ENCODE measurements around the gene HDAC8.
"Not testable (repeated sequence)": the region's sequence is repeated elsewhere in the genome, so short reads cannot be mapped to it uniquely, and the experiment has no call there.

The HDAC8 gene

DNA sequence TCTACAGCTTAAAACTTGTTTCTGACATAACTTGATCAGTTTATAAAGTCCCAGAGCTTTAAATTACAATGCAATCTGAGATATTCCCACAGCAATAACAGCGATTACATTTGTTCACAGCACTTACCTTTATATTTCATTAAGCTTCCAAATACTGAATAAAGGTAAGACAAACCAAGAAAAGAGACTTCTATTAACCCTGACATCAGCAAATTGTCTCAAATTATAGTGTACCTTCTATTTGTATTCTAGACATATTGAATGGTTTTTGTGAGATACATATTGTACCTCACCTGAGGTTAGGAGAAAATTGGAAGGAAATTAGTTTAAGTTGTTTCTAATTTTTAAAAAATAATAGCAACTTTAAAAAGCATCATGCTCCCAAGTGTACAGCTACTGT lies 111.9 kb downstream of the HDAC8 start:
- DNase-seq = no peak

GRCh38 chrX:72449034-72449433 lies 123.6 kb downstream of the HDAC8 start:
- DNase-seq = not testable (repeated sequence)

- DNase-seq = not testable (repeated sequence)
Observed at GRCh38 chrX:72440764-72441163, 131.9 kb downstream of the HDAC8 start.

DNA sequence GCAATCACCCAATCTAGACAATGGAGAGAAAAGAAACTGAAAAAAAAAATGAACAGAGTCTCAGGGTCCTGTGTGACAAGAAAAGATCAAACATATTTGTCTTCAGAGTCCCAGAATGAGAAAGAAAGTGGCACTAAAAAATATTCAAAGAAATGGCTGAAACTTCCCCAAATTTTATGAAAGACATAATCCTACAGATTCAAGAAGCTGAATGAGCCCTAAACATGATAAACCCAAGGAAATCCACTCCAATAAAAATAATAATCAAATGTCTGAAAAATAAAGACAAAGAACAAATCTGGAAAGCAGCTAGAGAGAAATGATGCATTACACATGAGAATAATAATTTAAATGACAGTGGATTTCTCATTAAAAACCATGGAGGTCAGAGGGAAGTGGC lies 136.6 kb downstream of the HDAC8 start:
- DNase-seq = no peak

GRCh38 chrX:72430405-72430968 lies 142.2 kb downstream of the HDAC8 start:
- DNase-seq = no peak

DNA sequence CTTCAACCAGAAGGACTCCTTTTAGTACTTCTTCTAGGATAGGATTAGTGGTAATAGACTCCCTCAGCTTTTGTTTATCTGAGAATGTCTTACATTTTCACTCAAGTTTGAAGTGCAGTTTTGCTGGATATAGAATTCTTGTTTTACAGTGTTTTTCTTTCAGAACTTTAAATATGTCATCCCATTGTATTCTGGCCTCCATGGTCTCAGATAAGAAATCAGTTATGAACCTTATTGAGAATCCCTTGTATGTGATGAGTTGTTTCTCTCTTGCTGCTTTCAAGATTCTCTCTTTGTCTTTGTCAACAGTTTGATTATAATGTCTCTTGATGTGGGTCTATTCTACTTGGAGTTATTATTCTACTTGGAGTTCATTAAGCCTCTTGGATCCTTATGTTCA lies 150.8 kb downstream of the HDAC8 start:
- DNase-seq = no peak

DNA sequence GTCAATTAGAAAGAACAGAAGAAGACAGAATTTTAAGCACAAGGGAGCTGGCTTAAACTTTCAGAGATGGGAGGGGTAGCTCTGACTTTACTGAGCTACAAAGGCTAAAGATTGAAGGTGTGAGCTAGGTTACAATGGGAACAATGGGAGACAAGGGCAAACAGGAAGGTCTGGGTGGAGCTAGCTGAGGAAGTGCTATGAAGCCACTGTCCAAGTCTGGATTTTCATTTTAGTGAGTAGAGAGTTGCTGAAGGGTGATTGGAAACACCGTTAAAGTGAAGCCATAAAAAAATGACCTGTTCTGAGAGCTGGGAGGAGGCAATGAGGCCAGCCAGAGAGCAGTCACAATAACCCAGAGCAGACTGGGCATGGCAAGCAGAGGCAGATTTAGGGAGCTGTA lies 162.7 kb downstream of the HDAC8 start:
- no peak for DNase-seq

DNA sequence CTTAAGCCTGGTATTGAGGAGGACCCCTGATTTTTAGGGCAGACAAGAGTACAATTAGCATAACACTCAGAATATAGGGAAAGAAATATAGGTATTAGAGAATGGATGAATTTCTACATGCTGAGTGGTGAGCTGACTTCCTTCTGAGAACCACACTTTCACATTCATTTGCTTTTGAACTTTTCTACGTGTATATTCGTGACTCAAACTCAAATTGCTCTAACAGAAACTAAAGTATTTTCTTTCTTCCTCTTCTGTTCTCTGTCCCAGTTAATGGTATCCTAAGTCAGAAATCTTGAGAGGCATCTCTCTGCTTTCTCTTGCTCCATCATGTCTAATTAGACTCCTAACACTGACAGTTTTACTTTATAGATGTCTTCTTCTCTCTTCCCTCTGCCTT lies 163.8 kb downstream of the HDAC8 start:
- no peak for DNase-seq

DNA sequence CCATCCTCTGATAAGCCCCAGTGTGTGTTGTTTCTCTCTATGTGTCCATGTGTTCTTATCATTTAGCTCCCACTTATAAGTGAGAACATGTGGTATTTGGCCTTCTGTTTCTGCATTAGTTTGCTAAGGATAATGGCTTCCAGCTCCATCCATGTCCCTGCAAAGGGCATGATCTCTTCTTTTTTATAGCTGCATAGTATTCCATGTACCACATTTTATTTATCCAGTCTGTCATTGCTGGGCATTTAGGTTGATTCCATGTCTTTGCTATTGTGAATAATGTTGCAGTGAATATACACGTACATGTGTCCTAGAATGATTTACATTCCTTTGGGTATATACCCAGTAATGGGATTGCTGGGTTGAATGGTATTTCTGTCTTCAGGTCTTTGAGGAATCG lies 167.5 kb downstream of the HDAC8 start:
- DNase-seq = not testable (repeated sequence)

DNA sequence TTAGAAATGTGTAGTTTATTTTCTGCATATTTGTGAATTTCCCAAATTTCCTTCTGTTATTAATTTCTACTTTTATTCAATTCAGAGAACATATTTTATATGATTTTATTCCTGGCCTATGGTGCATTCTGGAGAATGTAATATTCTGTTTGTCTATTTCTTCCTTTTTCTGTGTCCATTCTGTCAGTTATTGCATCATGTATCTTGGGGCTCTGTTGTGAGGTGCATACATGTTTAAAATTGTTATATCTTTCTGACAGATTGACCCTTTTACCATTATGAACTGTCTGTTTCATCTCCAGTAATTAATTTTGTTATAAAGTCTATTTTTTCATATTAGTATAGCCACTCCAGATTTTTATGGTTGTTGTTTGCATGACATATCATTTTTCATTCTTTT lies 170.0 kb downstream of the HDAC8 start:
- no peak for DNase-seq

DNA sequence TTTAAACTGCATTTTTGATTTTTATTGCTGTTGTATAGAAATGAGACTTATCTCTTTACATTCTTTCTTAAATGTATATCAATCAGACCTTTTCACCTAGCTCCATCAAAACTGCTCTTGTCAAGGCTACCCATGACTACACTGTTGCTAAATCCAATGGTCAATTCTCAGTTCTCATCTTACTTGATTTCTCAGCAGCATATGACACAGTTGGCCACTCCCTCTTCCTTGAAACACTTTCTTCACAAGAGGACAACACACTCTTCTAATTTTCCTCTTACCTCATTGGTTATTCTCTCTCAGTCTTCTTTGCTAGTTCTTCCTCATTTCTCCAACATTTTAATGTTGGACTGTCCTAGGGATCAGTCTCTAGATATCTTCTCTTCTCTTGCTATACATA lies 172.8 kb downstream of the HDAC8 start:
- DNase-seq = no peak

GRCh38 chrX:72396117-72396516 lies 176.5 kb downstream of the HDAC8 start:
- DNase-seq = no peak

GRCh38 chrX:72395237-72395636 lies 177.4 kb downstream of the HDAC8 start:
- DNase-seq = no peak

- DNase-seq = peak; percentile 9
Observed at GRCh38 chrX:72394518-72395170, 178.0 kb downstream of the HDAC8 start.

DNA sequence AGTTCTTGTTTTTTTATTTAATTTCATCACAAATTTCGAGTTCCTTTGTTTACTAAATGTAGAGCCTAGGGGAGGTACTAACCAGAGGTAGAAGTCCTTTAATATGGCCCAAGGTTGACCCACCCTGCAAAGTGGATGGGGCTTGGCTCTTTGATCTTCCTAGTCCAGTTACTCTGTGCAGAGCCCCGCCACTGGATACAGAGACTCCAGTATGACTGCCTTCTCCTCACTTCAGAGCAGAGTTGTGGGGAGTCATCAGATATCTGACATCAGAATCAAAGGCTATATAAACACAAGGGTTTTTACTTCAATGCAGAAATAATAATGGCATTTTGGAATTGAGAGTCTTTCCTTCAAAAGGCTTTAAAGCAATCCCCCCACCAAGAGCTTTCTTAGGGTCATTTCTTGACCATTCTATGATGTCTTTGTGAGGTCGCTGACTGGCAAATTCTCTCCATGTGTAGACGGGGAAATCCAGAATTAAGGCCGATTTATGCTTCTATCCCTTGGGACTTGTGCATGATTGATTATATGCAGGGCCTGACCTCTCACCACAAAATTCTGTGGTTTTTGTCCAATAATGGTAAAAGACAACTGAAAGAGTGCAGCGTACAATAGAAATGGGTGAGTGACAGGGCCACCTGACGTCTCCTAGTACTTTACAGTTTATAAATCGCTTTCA lies 178.7 kb downstream of the HDAC8 start:
- DNase-seq = no peak

GRCh38 chrX:72392816-72393800 lies 179.5 kb downstream of the HDAC8 start:
- DNase-seq = no peak

- DNase-seq = no peak
Observed at GRCh38 chrX:72392042-72392441, 180.6 kb downstream of the HDAC8 start.

DNA sequence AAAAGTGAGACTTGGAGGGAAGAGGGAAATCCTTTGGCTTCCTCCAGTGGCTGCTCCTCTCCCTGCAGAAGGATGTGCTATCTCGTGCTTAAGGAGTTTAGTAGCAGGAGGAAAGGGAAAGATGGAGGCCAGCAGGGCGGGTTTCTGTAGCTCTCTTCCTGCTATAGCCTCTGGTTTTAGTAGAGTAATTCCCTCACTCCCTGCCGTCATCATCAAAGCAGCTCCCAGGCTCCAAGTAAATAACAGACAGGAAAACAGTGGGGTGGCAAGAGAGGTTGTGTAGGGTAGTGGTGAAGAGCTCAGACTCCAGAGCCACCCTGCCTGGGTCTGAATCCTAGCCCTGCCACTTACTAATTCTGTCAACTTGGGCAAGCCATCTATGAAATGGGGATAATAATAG lies 185.4 kb downstream of the HDAC8 start:
- DNase-seq = no peak

DNA sequence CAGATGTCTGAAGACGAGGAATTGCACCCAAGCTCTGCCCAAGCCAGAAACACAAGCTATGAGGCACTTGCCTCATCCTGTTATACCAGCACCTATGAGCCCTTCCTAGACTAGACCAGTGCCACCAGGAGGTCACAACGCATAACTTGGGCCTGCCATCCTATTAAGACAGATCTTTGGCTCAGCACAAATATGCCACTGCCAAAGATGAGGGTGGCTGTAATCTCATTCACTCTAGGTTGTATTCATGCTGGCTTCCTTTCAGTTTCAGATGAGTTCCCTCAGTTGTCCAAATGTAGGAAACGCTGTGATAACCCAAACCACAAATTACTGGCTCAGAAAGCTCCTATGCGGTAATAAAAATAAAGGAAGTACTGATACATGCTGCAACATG lies 190.4 kb downstream of the HDAC8 start:
- peak; percentile 2 for DNase-seq

DNA sequence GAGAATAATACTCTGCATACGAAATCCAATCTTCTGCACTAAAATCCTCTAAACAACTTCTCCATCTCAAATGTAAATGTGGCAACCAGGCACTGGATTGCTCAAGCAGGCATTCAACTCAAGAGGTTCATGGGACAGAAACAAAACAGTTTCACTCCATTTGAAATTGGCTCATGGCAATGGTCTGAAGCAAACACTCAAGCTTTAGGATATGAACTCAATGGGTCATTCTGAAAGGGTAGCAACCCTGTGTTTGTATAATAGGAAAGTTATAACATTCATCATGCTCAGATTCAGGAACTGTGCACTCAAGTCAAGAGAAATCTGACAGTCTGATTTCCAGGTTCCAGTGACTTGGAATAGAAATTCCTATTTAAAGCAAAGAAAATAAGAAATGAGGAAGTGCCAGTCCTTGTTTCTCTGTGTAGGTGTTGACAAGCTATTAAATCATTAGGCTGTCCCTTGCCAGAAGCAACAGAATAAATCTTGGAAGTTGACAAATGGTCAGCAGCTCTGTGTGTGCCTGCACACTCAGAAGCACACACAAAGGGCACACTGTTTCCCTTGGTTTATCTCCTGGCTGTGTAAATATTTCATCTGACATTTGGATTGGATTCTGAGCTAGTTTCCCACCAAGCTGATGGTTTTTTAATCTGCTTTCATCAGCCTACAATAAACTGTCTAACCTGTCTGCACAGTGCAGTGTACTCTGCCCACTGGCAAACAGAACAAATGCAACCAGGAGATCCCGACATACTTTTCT lies 191.0 kb downstream of the HDAC8 start:
- no peak for DNase-seq

- DNase-seq = no peak
Observed at GRCh38 chrX:72376124-72376523, 196.5 kb downstream of the HDAC8 start.

- no peak for DNase-seq
Observed at GRCh38 chrX:72373136-72373535, 199.5 kb downstream of the HDAC8 start.

GRCh38 chrX:72372735-72373134 lies 199.9 kb downstream of the HDAC8 start:
- DNase-seq = no peak

Measured in GF-D8 (cell line).